SK-N-DZ (cell line): ENCODE data around the gene MSRB1.

Experiments used
- DNase-seq: peaks from one replicate; pipeline ENCODE4 v3.0.0-alpha.2; 2015; ENCODE audit warnings: low spot score

The MSRB1 gene

GRCh38 chr16:1918351-1919326 is 24.4 kb downstream of the MSRB1 start, which contains the start of gene HS3ST6:
Gene HS3ST6 (minus strand): TSS chr16:1918415. CDS start chr16:1918323, 92 bp downstream.
- no peak for DNase-seq

GRCh38 chr16:1917665-1918350 is 25.2 kb downstream of the MSRB1 start:
- no peak for DNase-seq

GRCh38 chr16:1917056-1917664 is 25.8 kb downstream of the MSRB1 start:
- DNase-seq, result no peak

GRCh38 chr16:1916640-1916990 is 26.4 kb downstream of the MSRB1 start:
- no peak for DNase-seq

GRCh38 chr16:1915732-1916639 is 27.0 kb downstream of the MSRB1 start:
- DNase-seq, result no peak

- no peak for DNase-seq
Measured at GRCh38 chr16:1914988-1915387, 28.0 kb downstream of the MSRB1 start.

GRCh38 chr16:1914084-1914608 is 28.9 kb downstream of the MSRB1 start:
- no peak for DNase-seq

- DNase-seq, result no peak
Measured at GRCh38 chr16:1913327-1914083, 29.5 kb downstream of the MSRB1 start.

- DNase-seq, result no peak
Measured at GRCh38 chr16:1912215-1912543, 30.8 kb downstream of the MSRB1 start.

GRCh38 chr16:1911467-1912214 is 31.4 kb downstream of the MSRB1 start:
- no peak for DNase-seq

- DNase-seq, result no peak
Measured at GRCh38 chr16:1909561-1910231, 33.3 kb downstream of the MSRB1 start.

- no peak for DNase-seq
Measured at GRCh38 chr16:1908983-1909382, 34.0 kb downstream of the MSRB1 start.

GRCh38 chr16:1908184-1908583 is 34.8 kb downstream of the MSRB1 start:
- DNase-seq, result no peak

GRCh38 chr16:1907226-1907860 is 35.7 kb downstream of the MSRB1 start:
- DNase-seq, result no peak

GRCh38 chr16:1906846-1907165 is 36.2 kb downstream of the MSRB1 start:
- DNase-seq, result no peak

- DNase-seq, result no peak
Measured at GRCh38 chr16:1906055-1906845, 36.7 kb downstream of the MSRB1 start.

- DNase-seq, result no peak
Measured at GRCh38 chr16:1903845-1904840, 38.9 kb downstream of the MSRB1 start.
